Sigmoid colon (tissue), 7 donors: ENCODE data around the gene PSMB11. TPM values are rescaled to one million over a fixed set of nuclear protein-coding genes. Genes with fewer than 3 reads are reported as not detected.

Source experiments
- DNase-seq: peaks from one replicate; pipeline ENCODE4 v3.0.0-alpha.2; 2019
- H3K27ac ChIP-seq, 4 donors: fragments of 200-600 bp; sonication (generic); one replicate each; pipeline ENCODE4 v1.5.1; 2016 to 2019; ENCODE audit warnings: mild to moderate bottlenecking in 1 of 4
- H3K27me3 ChIP-seq, 3 donors: fragments of 200-600 bp; sonication (generic); one replicate each; pipeline ENCODE4 v1.5.1; 2019; ENCODE audit warnings: mild to moderate bottlenecking in 1 of 3
- H3K36me3 ChIP-seq, 4 donors: fragments of 200-600 bp; sonication (generic); one replicate each; pipeline ENCODE4 v1.5.1; 2016 to 2019
- H3K4me1 ChIP-seq, 4 donors: fragments of 200-600 bp; sonication (generic); one replicate each; pipeline ENCODE4 v1.5.1; 2017 to 2019
- H3K4me3 ChIP-seq, 4 donors: fragments of 200-600 bp; sonication (generic); one replicate each; pipeline ENCODE4 v1.5.1; 2017 to 2019; ENCODE audit warnings: mild to moderate bottlenecking in 2 of 4, moderate library complexity in 1 of 4
- H3K9me3 ChIP-seq, 4 donors: fragments of 200-600 bp in 3 of 4; sonication (generic) in 3 of 4; one replicate each; pipeline versions ENCODE4 v1.5.1 to v1.6.1; 2013 to 2019
- CTCF ChIP-seq, 4 experiments: fragments of 450-650 bp in 3 of 4; fragments of 200-600 bp in 1 of 4; IDR thresholded peaks; one replicate each; pipeline ENCODE4 v1.5.1; 2016 to 2019; ENCODE audit warnings: antibody characterized with exemption in 4 of 4, mild to moderate bottlenecking in 3 of 4, moderate library complexity in 2 of 4
- EP300 ChIP-seq, 4 donors: sonication (generic); formaldehyde crosslinking; IDR thresholded peaks; one replicate each; pipeline ENCODE4 v1.6.1; 2017; ENCODE audit warnings: antibody characterized with exemption in 4 of 4
- POLR2A ChIP-seq, 2 donors: fragments of 450-650 bp; IDR thresholded peaks; one replicate each; pipeline ENCODE4 v1.6.1; 2016; ENCODE audit warnings: antibody characterized with exemption in 2 of 2, mild to moderate bottlenecking in 2 of 2, moderate library complexity in 2 of 2
- POLR2AphosphoS5 ChIP-seq, 4 donors: sonication (generic); formaldehyde crosslinking; IDR thresholded peaks; one replicate each; pipeline ENCODE4 v1.6.1; 2017; ENCODE audit warnings: antibody characterized with exemption in 4 of 4
- WGBS, 2 donors: extraction: QIAGEN DNeasy Blood & Tissue Kit; methylation state at CpG; one replicate each; pipeline ENCODE4 v1.1.7; 2013; 5-methylcytosine and 5-hydroxymethylcytosine counted together
- intact Hi-C: fragments of 100-400 bp; cut with DNase I; formaldehyde crosslinking; loops from one replicate; pipeline ENCODE4 v1.15.1; 2023
- polyA plus RNA-seq, 3 donors: library from polyadenylated mRNA; stranded (reverse); fragments of 200-250 nt; gene quantifications; one replicate each; pipeline ENCODE4 v1.2.3, GENCODE V29; 2013
- total RNA-seq, 4 donors: library from RNA; depleted of rRNA; stranded (reverse); fragments of >200 nt; gene quantifications; one replicate each; pipeline ENCODE4 v1.1.0, GENCODE V29; 2016
- donor health status: healthy with polysubstance abuse.
- donor health status: Bipolar disorder and iron deficiency.
- donor health status: healthy.

PSMB11 gene
- total and polyA plus RNA-seq, 7 donors, result 0.06 to 0.41 TPM; not detected in 5

- DNase-seq, result peak; percentile 40
- Histone ChIP-seq H3K4me1 (no peaks in the 10 kb centered on the region), H3K27me3 (no peaks in the 10 kb centered on the region), H3K27ac (no peak overlapping the region), H3K9me3 (no peaks in the 10 kb centered on the region), H3K4me3 (no peak overlapping the region), H3K36me3 (no peaks in the 10 kb centered on the region)
- no peak for TF ChIP-seq POLR2A (IDR thresholded peaks at IDR 0.05)
- TF ChIP-seq POLR2AphosphoS5 (IDR thresholded peaks at IDR 0.05), result no peak
- TF ChIP-seq EP300 (IDR thresholded peaks at IDR 0.05), result no peak
- no peak for TF ChIP-seq CTCF (IDR thresholded peaks at IDR 0.05)
- intact Hi-C loops, result no loop called here
- WGBS, 2 donors, result 84 to 93% methylated on average over 85 of the region's 85 CpGs
These were observed 6.0 kb downstream of the PSMB11 start for GRCh38 chr14:23047751-23048693.

- 97 to 99% methylated on average over 9 of the region's 9 CpGs for WGBS, 2 donors
- intact Hi-C loops, result no loop called here
- TF ChIP-seq POLR2AphosphoS5 (IDR thresholded peaks at IDR 0.05) (no peak), POLR2A (IDR thresholded peaks at IDR 0.05) (no peak), CTCF (IDR thresholded peaks at IDR 0.05) (no peak), EP300 (IDR thresholded peaks at IDR 0.05) (no peak)
These were observed 7.0 kb downstream of the PSMB11 start for GRCh38 chr14:23049011-23049410.

GRCh38 chr14:23051141-23052057, 9.4 kb downstream of the PSMB11 start:
- Histone ChIP-seq H3K4me1 (peaks cover 0 to 13% (median 11%) of the 10 kb centered on the region in 4 donors), H3K27ac (no peak overlapping the region), H3K4me3 (no peak overlapping the region), H3K36me3 (no peaks in the 10 kb centered on the region), H3K27me3 (no peaks in the 10 kb centered on the region), H3K9me3 (no peaks in the 10 kb centered on the region)
- TF ChIP-seq CTCF (IDR thresholded peaks at IDR 0.05), result no peak
- no peak for TF ChIP-seq POLR2A (IDR thresholded peaks at IDR 0.05)
- TF ChIP-seq EP300 (IDR thresholded peaks at IDR 0.05), result no peak
- no peak for TF ChIP-seq POLR2AphosphoS5 (IDR thresholded peaks at IDR 0.05)
- intact Hi-C loops, result no loop called here
- DNase-seq, result no peak
- 82 to 89% methylated on average over 5 of the region's 5 CpGs for whole genome bisulfite sequencing, 2 donors

More at GRCh38 chr14:23049011-23049410, 7.0 kb downstream of the PSMB11 start:
- DNase-seq, result no peak
- no peaks in the 10 kb centered on the region for H3K27me3 ChIP-seq
- H3K27ac ChIP-seq, result no peak overlapping the region
- H3K9me3 ChIP-seq, result no peaks in the 10 kb centered on the region
- no peak overlapping the region for H3K4me3 ChIP-seq
- H3K36me3 ChIP-seq, result no peaks in the 10 kb centered on the region
- no peaks in the 10 kb centered on the region for H3K4me1 ChIP-seq

GRCh38 chr14:23052182-23052623, 10.2 kb downstream of the PSMB11 start:
- intact Hi-C loops, result no loop called here

More at GRCh38 chr14:23052182-23052623, 10.2 kb downstream of the PSMB11 start:
- 82 to 84% methylated on average over 14 of the region's 14 CpGs for WGBS, 2 donors
- peaks cover 0 to 21% (median 19%) of the 10 kb centered on the region in 4 donors for H3K4me1 ChIP-seq
- H3K9me3 ChIP-seq, result no peaks in the 10 kb centered on the region
- no peaks in the 10 kb centered on the region for H3K27me3 ChIP-seq
- no peak overlapping the region for H3K27ac ChIP-seq
- H3K4me3 ChIP-seq, result no peak overlapping the region
- TF ChIP-seq CTCF (IDR thresholded peaks at IDR 0.05) (no peak), POLR2AphosphoS5 (IDR thresholded peaks at IDR 0.05) (no peak), POLR2A (IDR thresholded peaks at IDR 0.05) (no peak), EP300 (IDR thresholded peaks at IDR 0.05) (no peak)
- no peaks in the 10 kb centered on the region for H3K36me3 ChIP-seq
- DNase-seq, result no peak
